ENCODE measurements around the gene ZNF674.

ZNF674 gene

GRCh38 chrX:46545111-46546005 lies at the start of gene ZNF674:
TSS of gene ZNF674 (minus strand) at chrX:46545421. CDS start at chrX:46542087, 3,334 bp downstream.
- in situ Hi-C loops (cut with MboI; ENCODE audit: low pct_unique_long_range_greater_than_20kb, low sequenced_read_pairs): no loop called here
- peak; percentile 96 for DNase-seq

- in situ Hi-C loops (cut with MboI; ENCODE audit: low pct_unique_long_range_greater_than_20kb, low sequenced_read_pairs): no loop called here
- DNase-seq: no peak
These were observed 44.9 kb upstream of the ZNF674 start for GRCh38 chrX:46589977-46590723.

- in situ Hi-C loops (cut with MboI; ENCODE audit: low pct_unique_long_range_greater_than_20kb, low sequenced_read_pairs): no loop called here
- peak; percentile 63 for DNase-seq
These were observed 43.0 kb upstream of the ZNF674 start for GRCh38 chrX:46588263-46588662.

GRCh38 chrX:46587753-46588171 lies 42.5 kb upstream of the ZNF674 start:
- DNase-seq: peak; percentile 37
- in situ Hi-C loops (cut with MboI; ENCODE audit: low pct_unique_long_range_greater_than_20kb, low sequenced_read_pairs): no loop called here

- in situ Hi-C loops (cut with MboI; ENCODE audit: low pct_unique_long_range_greater_than_20kb, low sequenced_read_pairs): no loop called here
- DNase-seq: no peak
These were observed 41.9 kb upstream of the ZNF674 start for GRCh38 chrX:46587158-46587557.

- DNase-seq: no peak
- in situ Hi-C loops (cut with MboI; ENCODE audit: low pct_unique_long_range_greater_than_20kb, low sequenced_read_pairs): no loop called here
These were observed 39.5 kb upstream of the ZNF674 start for GRCh38 chrX:46584736-46585135.

- no peak for DNase-seq
- in situ Hi-C loops (cut with MboI; ENCODE audit: low pct_unique_long_range_greater_than_20kb, low sequenced_read_pairs): no loop called here
These were observed 37.7 kb upstream of the ZNF674 start for GRCh38 chrX:46582966-46583365.

- in situ Hi-C loops (cut with MboI; ENCODE audit: low pct_unique_long_range_greater_than_20kb, low sequenced_read_pairs): no loop called here
- DNase-seq: no peak
These were observed 37.1 kb upstream of the ZNF674 start for GRCh38 chrX:46582325-46582724.

GRCh38 chrX:46580613-46581012 lies 35.4 kb upstream of the ZNF674 start:
- in situ Hi-C loops (cut with MboI; ENCODE audit: low pct_unique_long_range_greater_than_20kb, low sequenced_read_pairs): no loop called here
- no peak for DNase-seq

GRCh38 chrX:46579250-46579649 lies 34.0 kb upstream of the ZNF674 start:
- DNase-seq: no peak
- in situ Hi-C loops (cut with MboI; ENCODE audit: low pct_unique_long_range_greater_than_20kb, low sequenced_read_pairs): no loop called here

- DNase-seq: no peak
- in situ Hi-C loops (cut with MboI; ENCODE audit: low pct_unique_long_range_greater_than_20kb, low sequenced_read_pairs): no loop called here
These were observed 32.2 kb upstream of the ZNF674 start for GRCh38 chrX:46577221-46578005.

- in situ Hi-C loops (cut with MboI; ENCODE audit: low pct_unique_long_range_greater_than_20kb, low sequenced_read_pairs): no loop called here
- DNase-seq: no peak
These were observed 31.2 kb upstream of the ZNF674 start for GRCh38 chrX:46576458-46576857.

- in situ Hi-C loops (cut with MboI; ENCODE audit: low pct_unique_long_range_greater_than_20kb, low sequenced_read_pairs): no loop called here
- DNase-seq: peak; percentile 54
These were observed 30.8 kb upstream of the ZNF674 start for GRCh38 chrX:46575991-46576392.

- in situ Hi-C loops (cut with MboI; ENCODE audit: low pct_unique_long_range_greater_than_20kb, low sequenced_read_pairs): no loop called here
- DNase-seq: no peak
These were observed 30.4 kb upstream of the ZNF674 start for GRCh38 chrX:46575586-46575985.

GRCh38 chrX:46574774-46575381 lies 29.7 kb upstream of the ZNF674 start:
- peak; percentile 62 for DNase-seq
- in situ Hi-C loops (cut with MboI; ENCODE audit: low pct_unique_long_range_greater_than_20kb, low sequenced_read_pairs): no loop called here

- DNase-seq: peak; percentile 74
- in situ Hi-C loops (cut with MboI; ENCODE audit: low pct_unique_long_range_greater_than_20kb, low sequenced_read_pairs): no loop called here
These were observed 28.9 kb upstream of the ZNF674 start for GRCh38 chrX:46573892-46574773.

GRCh38 chrX:46573331-46573891 lies 28.2 kb upstream of the ZNF674 start, which contains the start of gene CHST7:
TSS of gene CHST7 (plus strand) at chrX:46573765. CDS start at chrX:46573932, 167 bp downstream.
- in situ Hi-C loops (cut with MboI; ENCODE audit: low pct_unique_long_range_greater_than_20kb, low sequenced_read_pairs): no loop called here
- peak; percentile 90 for DNase-seq
